HepG2 (cell line): Measurements from ENCODE around the gene JDP2. TPM values are rescaled to one million over a fixed set of nuclear protein-coding genes. Genes with fewer than 3 reads are reported as not detected.

Experiments used
- AFF4 ChIP-seq: sonication (generic); formaldehyde crosslinking; IDR thresholded peaks from 2 replicates; pipeline ENCODE4 v1.4.0; 2020; ENCODE audit warnings: missing genetic modification reagents
- ARNTL ChIP-seq: sonication (generic); formaldehyde crosslinking; IDR thresholded peaks from 2 replicates; pipeline ENCODE4 v1.4.0; 2020; ENCODE audit warnings: mild to moderate bottlenecking, missing genetic modification reagents
- ATAD3A ChIP-seq: sonication (generic); formaldehyde crosslinking; IDR thresholded peaks from 2 replicates; pipeline ENCODE4 v1.4.0; 2020; ENCODE audit warnings: missing genetic modification reagents
- ATF3 ChIP-seq: sonication (generic); formaldehyde crosslinking; IDR thresholded peaks from 2 replicates; pipeline ENCODE4 v1.4.0; 2020; ENCODE audit warnings: missing genetic modification reagents
- CAMTA2 ChIP-seq: sonication (generic); formaldehyde crosslinking; IDR thresholded peaks from 2 replicates; pipeline ENCODE4 v1.4.0; 2020; ENCODE audit warnings: mild to moderate bottlenecking, missing genetic modification reagents, borderline replicate concordance
- CEBPG ChIP-seq: IDR thresholded peaks from 2 replicates; pipeline ENCODE4 v1.6.1; 2016
- FOXA3 ChIP-seq: IDR thresholded peaks from 2 replicates; pipeline ENCODE4 v1.6.1; 2016; ENCODE audit warnings: missing genetic modification reagents, missing compliant biosample characterization
- HOXA5 ChIP-seq: sonication (generic); formaldehyde crosslinking; IDR thresholded peaks from 2 replicates; pipeline ENCODE4 v1.4.0; 2020; ENCODE audit warnings: missing genetic modification reagents
- ONECUT2 ChIP-seq: sonication (generic); formaldehyde crosslinking; IDR thresholded peaks from 2 replicates; pipeline ENCODE4 v1.4.0; 2020; ENCODE audit warnings: missing genetic modification reagents
- PAXIP1 ChIP-seq: sonication (generic); formaldehyde crosslinking; conservative IDR thresholded peaks from 2 replicates; pipeline ENCODE4 v1.4.0; 2020; ENCODE audit warnings: mild to moderate bottlenecking, missing genetic modification reagents, moderate library complexity
- RAD51 ChIP-seq: fragments of 450-650 bp; IDR thresholded peaks from 2 replicates; pipeline ENCODE4 v1.6.1; 2016; ENCODE audit warnings: borderline replicate concordance
- SRSF9 ChIP-seq: fragments of 200-400 bp; formaldehyde crosslinking; IDR thresholded peaks from 2 replicates; pipeline ENCODE4 v1.6.1; 2018; ENCODE audit warnings: borderline replicate concordance, mild to moderate bottlenecking, low read depth, low read length; ENCODE audit not compliant: insufficient read depth, poor library complexity, severe bottlenecking
- ZBTB14 ChIP-seq: sonication (generic); formaldehyde crosslinking; IDR thresholded peaks from 2 replicates; pipeline ENCODE4 v1.4.0; 2020; ENCODE audit warnings: missing genetic modification reagents
- ZBTB7B ChIP-seq: sonication (generic); formaldehyde crosslinking; IDR thresholded peaks from 2 replicates; pipeline ENCODE4 v1.4.0; 2020; ENCODE audit warnings: missing genetic modification reagents
- ZFP41 ChIP-seq: sonication (generic); formaldehyde crosslinking; IDR thresholded peaks from 2 replicates; pipeline ENCODE4 v1.4.0; 2020; ENCODE audit warnings: mild to moderate bottlenecking, missing genetic modification reagents, borderline replicate concordance
- ZFX ChIP-seq: sonication (generic); formaldehyde crosslinking; IDR thresholded peaks from 2 replicates; pipeline ENCODE4 v1.4.0; 2020; ENCODE audit warnings: mild to moderate bottlenecking, low read depth, missing genetic modification reagents, moderate library complexity
- ZNF430 ChIP-seq: sonication (generic); formaldehyde crosslinking; IDR thresholded peaks from 2 replicates; pipeline ENCODE4 v1.9.0; 2021; ENCODE audit warnings: mild to moderate bottlenecking, missing genetic modification reagents
- ZNF570 ChIP-seq: sonication (generic); formaldehyde crosslinking; IDR thresholded peaks from 2 replicates; pipeline ENCODE4 v1.4.0; 2020; ENCODE audit warnings: mild to moderate bottlenecking, missing genetic modification reagents, borderline replicate concordance
- ZNF660 ChIP-seq: sonication (generic); formaldehyde crosslinking; IDR thresholded peaks from 2 replicates; pipeline ENCODE4 v1.5.1; 2020; ENCODE audit warnings: mild to moderate bottlenecking, low read depth, missing genetic modification reagents, borderline replicate concordance
- ZNF678 ChIP-seq: sonication (generic); formaldehyde crosslinking; IDR thresholded peaks from 2 replicates; pipeline ENCODE4 v1.4.0; 2020; ENCODE audit warnings: mild to moderate bottlenecking, missing genetic modification reagents
- ZSCAN22 ChIP-seq: sonication (generic); formaldehyde crosslinking; IDR thresholded peaks from 2 replicates; pipeline ENCODE4 v1.4.0; 2020; ENCODE audit warnings: mild to moderate bottlenecking, missing genetic modification reagents
- polyA plus RNA-seq, 8 experiments: library from polyadenylated mRNA; depleted of rRNA in 3 of 8; stranded (reverse) in 7 of 8; unstranded in 1 of 8; fragments of >200 nt; fragmentation: Illumina TruSeq in 4 of 8; extraction: Trizol in 4 of 8; gene quantifications; 2 replicates each; pipeline versions ENCODE4 v1.2.1 to v1.2.3, GENCODE V29; 2011 to 2016; ENCODE audit warnings: low read depth in 4 of 8, missing spikeins in 1 of 8, mixed read lengths in 1 of 8; ENCODE audit not compliant: insufficient read depth in 1 of 8
- total RNA-seq, 5 experiments: library from RNA; depleted of rRNA; stranded (reverse); fragments of >200 nt; fragmentation: Illumina TruSeq; extraction: Trizol; gene quantifications; 2 replicates each; pipeline ENCODE4 v1.2.3, GENCODE V29; 2016; ENCODE audit warnings: low read depth in 1 of 5

The JDP2 gene
- total and polyA plus RNA-seq, 2 of the 13 experiments (the other 11 are each of a cell fraction or from before 2014, with no cell fraction given), result 8.0 to 8.9 TPM

- TF ChIP-seq ATF3, result no peak
- no peak for TF ChIP-seq ZNF678 (CRISPR knock-in tag)
- peak; percentile 92 for TF ChIP-seq ZFX (CRISPR knock-in tag)
- TF ChIP-seq HOXA5 (CRISPR knock-in tag), result no peak
- no peak for TF ChIP-seq ZSCAN22 (CRISPR knock-in tag)
- TF ChIP-seq ZNF570 (CRISPR knock-in tag), result no peak
- no peak for TF ChIP-seq CAMTA2 (CRISPR knock-in tag)
- TF ChIP-seq ARNTL (CRISPR knock-in tag), result no peak
- TF ChIP-seq ZFP41 (CRISPR knock-in tag), result no peak
- TF ChIP-seq ATAD3A (CRISPR knock-in tag), result no peak
- TF ChIP-seq PAXIP1, result peak; percentile 63
- no peak for TF ChIP-seq ZBTB14 (CRISPR knock-in tag)
- TF ChIP-seq CEBPG, result peak; percentile 64; the same call in 1 of the 2 replicates
- no peak for TF ChIP-seq SRSF9
- no peak for TF ChIP-seq RAD51
- TF ChIP-seq ZNF430, result no peak
- no peak for TF ChIP-seq AFF4 (CRISPR knock-in tag)
- 0 out of 2 replicates have a peak, but pooled peaks have one; percentile 68 for TF ChIP-seq ZBTB7B
- no peak for TF ChIP-seq ONECUT2 (CRISPR knock-in tag)
- TF ChIP-seq ZNF660 (CRISPR knock-in tag), result no peak
- TF ChIP-seq FOXA3 (CRISPR knock-in tag), result peak; percentile 81
Measured at GRCh38 chr14:75452900-75453816, 25.3 kb downstream of the JDP2 start (continued).
